HG03060 (cell line): ENCODE measurements around the gene LMX1B.

ENCODE experiments used
- ATAC-seq: cut with Tn5 transposase; IDR thresholded peaks from one replicate; pipeline ENCODE4 v1.9.1; 2021; ENCODE audit warnings: low read depth, moderate number of reproducible peaks; ENCODE audit not compliant: unreplicated experiment

LMX1B gene

GRCh38 chr9:126617003-126617822, 3.5 kb downstream of the LMX1B start:
- ATAC-seq = no peak

- no peak for ATAC-seq
These were observed 4.1 kb downstream of the LMX1B start for GRCh38 chr9:126617823-126618165.

- ATAC-seq = no peak
These were observed 4.5 kb downstream of the LMX1B start for GRCh38 chr9:126618190-126618584.

- ATAC-seq = no peak
These were observed 5.0 kb downstream of the LMX1B start for GRCh38 chr9:126618585-126619360.

- ATAC-seq = no peak
These were observed 5.8 kb downstream of the LMX1B start for GRCh38 chr9:126619361-126620135.

- ATAC-seq = no peak
These were observed 6.8 kb downstream of the LMX1B start for GRCh38 chr9:126620478-126620877.

- ATAC-seq = no peak
These were observed 7.6 kb downstream of the LMX1B start for GRCh38 chr9:126621061-126621918.

- no peak for ATAC-seq
These were observed 8.4 kb downstream of the LMX1B start for GRCh38 chr9:126621919-126622735.

GRCh38 chr9:126623314-126623666, 9.6 kb downstream of the LMX1B start:
- ATAC-seq = no peak

- ATAC-seq = no peak
These were observed 10.1 kb downstream of the LMX1B start for GRCh38 chr9:126623667-126624478.

GRCh38 chr9:126624479-126624826, 10.7 kb downstream of the LMX1B start:
- no peak for ATAC-seq

GRCh38 chr9:126624912-126625311, 11.2 kb downstream of the LMX1B start:
- ATAC-seq = no peak

- ATAC-seq = no peak
These were observed 11.8 kb downstream of the LMX1B start for GRCh38 chr9:126625329-126626126.

- no peak for ATAC-seq
These were observed 12.6 kb downstream of the LMX1B start for GRCh38 chr9:126626127-126626925.

GRCh38 chr9:126626926-126627233, 13.2 kb downstream of the LMX1B start:
- ATAC-seq = no peak

- no peak for ATAC-seq
These were observed 14.4 kb downstream of the LMX1B start for GRCh38 chr9:126628146-126628545.

GRCh38 chr9:126628969-126629674, 15.4 kb downstream of the LMX1B start:
- ATAC-seq = no peak
